Lower leg skin (tissue), 3 donors: ENCODE results near the gene NSD1.

Source experiments
- CTCF ChIP-seq, 3 donors: fragments of 450-650 bp; IDR thresholded peaks; one replicate each; pipeline ENCODE4 v1.5.1; 2016; ENCODE audit warnings: antibody characterized with exemption in 3 of 3, mild to moderate bottlenecking in 3 of 3, moderate library complexity in 2 of 3
- POLR2A ChIP-seq, 2 donors: fragments of 450-650 bp; IDR thresholded peaks; one replicate each; pipeline ENCODE4 v1.6.1; 2016 to 2017; ENCODE audit warnings: antibody characterized with exemption in 2 of 2, mild to moderate bottlenecking in 1 of 2, moderate library complexity in 1 of 2

- no peak for TF ChIP-seq CTCF (IDR thresholded peaks at IDR 0.05)
- TF ChIP-seq POLR2A (IDR thresholded peaks at IDR 0.05) = no peak
These were observed 136.4 kb downstream of the NSD1 start for GRCh38 chr5:177269976-177270375.
